Epithelial cell of esophagus (primary cell): Measurements from ENCODE around the gene NSG2.

Experiments used
- DNase-seq: peaks from one replicate; pipeline ENCODE4 v3.0.0; 2010; ENCODE audit warnings: low read depth
- H3K4me3 ChIP-seq: 2 replicates; pipeline ENCODE4 v1.5.1; 2011; ENCODE audit warnings: mild to moderate bottlenecking, low read length, control low read depth
- TF ChIP-seq, protein P1 (sequence below): IDR thresholded peaks from 2 replicates; pipeline ENCODE4 v1.5.1; 2011; ENCODE audit warnings: low read depth, mild to moderate bottlenecking, low read length, control low read depth, inconsistent platforms; ENCODE audit not compliant: insufficient read depth; ENCODE audit errors: missing control alignments

Gene NSG2

DNA sequence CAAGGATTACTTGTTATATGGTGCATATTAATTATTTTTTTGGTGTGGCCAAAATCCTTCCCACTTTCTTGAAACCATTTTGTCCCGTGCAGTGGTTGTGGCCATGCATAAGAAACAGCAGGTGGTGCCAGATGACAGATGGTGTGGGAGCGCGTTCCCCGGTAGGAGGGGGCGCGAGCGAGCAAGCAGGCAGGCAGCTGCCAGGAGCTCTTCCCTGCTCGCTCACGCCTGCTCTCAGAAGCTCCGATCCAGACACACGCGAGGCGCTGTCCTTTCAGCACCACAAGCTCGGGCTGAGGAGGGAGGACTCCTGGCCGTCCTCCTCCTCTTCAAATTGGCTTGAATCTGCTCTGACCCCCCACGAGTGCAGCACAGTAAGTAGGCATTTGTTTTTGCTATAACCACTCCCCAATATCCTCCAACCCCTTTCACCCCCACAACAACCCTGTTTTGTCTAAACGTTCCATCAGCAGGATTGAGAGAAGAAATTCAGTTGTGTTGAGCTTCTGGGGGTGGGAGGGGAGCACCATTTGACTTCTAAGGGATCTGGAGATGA is at the start of gene NSG2:
Gene NSG2, plus strand, starts transcription at position 237 of the 556 bp plus-strand sequence. CDS start 1,050 bp downstream, outside the sequence.
- TF ChIP-seq, protein P1, sequence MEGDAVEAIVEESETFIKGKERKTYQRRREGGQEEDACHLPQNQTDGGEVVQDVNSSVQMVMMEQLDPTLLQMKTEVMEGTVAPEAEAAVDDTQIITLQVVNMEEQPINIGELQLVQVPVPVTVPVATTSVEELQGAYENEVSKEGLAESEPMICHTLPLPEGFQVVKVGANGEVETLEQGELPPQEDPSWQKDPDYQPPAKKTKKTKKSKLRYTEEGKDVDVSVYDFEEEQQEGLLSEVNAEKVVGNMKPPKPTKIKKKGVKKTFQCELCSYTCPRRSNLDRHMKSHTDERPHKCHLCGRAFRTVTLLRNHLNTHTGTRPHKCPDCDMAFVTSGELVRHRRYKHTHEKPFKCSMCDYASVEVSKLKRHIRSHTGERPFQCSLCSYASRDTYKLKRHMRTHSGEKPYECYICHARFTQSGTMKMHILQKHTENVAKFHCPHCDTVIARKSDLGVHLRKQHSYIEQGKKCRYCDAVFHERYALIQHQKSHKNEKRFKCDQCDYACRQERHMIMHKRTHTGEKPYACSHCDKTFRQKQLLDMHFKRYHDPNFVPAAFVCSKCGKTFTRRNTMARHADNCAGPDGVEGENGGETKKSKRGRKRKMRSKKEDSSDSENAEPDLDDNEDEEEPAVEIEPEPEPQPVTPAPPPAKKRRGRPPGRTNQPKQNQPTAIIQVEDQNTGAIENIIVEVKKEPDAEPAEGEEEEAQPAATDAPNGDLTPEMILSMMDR, result peak; percentile 23
- peak; percentile 68 for DNase-seq
- H3K4me3 ChIP-seq, result no peak within 1 kb of the TSS

- TF ChIP-seq, protein P1, result no peak
- no peak overlapping the region for H3K4me3 ChIP-seq
- no peak for DNase-seq
Observed at GRCh38 chr5:173997331-173997730, 48.2 kb upstream of the NSG2 start.

DNA sequence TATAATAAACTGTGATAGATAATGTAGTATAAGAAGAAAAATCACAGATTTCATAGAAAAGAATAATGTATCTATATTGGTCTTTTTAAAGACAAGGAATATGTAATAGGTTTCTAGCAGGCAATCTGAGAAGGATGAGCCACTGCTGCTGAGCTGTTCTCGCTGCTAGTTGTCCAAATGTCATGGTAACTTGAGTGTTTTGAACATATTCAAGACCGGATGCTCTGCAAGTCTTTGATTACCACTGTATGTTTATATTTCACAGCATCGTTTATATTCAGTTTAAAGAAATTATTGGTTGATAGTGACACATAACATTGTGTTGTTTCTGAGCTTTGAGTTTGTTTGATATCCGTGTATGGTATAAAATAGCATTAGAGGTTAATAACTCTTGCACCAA is 47.0 kb upstream of the NSG2 start:
- DNase-seq, result no peak
- H3K4me3 ChIP-seq, result no peak overlapping the region
- TF ChIP-seq, protein P1, result no peak

DNA sequence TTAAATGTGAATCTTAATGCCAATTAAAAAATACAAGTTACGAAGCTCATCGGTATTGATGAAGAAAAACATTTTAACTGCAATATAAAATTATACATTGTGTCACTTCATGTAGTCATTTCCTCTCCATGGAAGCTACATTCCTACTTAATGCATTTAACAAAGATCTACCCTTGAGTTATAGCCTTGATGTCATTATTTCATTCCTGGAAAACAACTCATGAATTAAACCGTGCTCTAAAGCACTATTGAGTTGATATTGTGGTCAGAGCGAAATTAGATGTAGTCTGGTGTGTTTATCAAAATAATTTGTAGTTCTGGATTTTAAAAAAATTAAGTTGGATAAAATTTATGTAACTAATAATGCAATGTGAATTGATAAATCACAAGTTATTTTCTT is 45.4 kb upstream of the NSG2 start:
- TF ChIP-seq, protein P1, result no peak

DNA sequence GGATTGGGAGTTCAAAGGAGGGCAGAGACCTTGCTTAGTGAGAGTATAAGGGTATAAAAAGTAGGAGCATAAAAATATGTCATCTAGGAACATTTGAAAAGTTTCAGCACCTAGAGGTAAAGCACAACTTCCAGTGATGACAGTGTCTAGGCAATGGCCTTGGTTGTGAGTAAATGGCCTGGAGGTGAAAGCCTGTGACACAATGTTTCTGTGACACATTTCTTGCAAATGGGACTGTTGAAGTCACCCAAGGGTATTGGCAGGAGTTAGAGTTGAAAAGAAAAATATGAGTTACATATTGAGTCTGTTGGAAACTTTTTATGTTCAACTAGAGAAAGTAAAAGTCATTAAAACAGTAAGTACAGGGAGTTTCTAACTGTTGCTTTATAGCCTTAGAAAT is 41.7 kb upstream of the NSG2 start:
- peak; percentile 4 for DNase-seq
- TF ChIP-seq, protein P1, result no peak
- no peak overlapping the region for H3K4me3 ChIP-seq

More for the DNA sequence above, 45.4 kb upstream of the NSG2 start:
- no peak for DNase-seq
- no peak overlapping the region for H3K4me3 ChIP-seq

GRCh38 chr5:174008922-174009321 is 36.6 kb upstream of the NSG2 start:
- DNase-seq, result no peak
- H3K4me3 ChIP-seq, result no peak overlapping the region
- TF ChIP-seq, protein P1, result no peak

DNA sequence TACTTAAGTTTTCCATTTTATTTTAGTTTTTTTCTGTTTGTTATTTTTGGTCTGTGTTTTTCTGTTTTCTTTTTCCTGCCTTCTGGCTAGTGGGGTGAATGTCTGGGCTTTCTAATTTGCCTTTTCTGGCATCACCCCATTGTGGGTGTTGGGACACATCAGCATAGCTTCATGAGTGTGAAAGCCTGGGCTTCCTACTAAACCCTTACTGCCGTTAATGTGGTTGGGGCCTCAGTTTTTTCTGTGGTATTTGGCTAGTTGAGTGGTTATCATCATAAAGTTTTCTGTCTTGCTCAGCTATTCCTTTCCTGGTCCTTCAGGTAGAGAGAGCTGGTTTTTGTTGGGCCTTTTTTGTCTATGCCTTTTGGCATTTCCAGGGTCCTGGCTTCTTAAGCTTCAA is 35.1 kb upstream of the NSG2 start:
- H3K4me3 ChIP-seq, result no peak overlapping the region
- DNase-seq, result no peak
- TF ChIP-seq, protein P1, result no peak
